ENCODE results near the gene TBCEL.
"Not testable (repeated sequence)": the region's sequence is repeated elsewhere in the genome, so short reads cannot be mapped to it uniquely, and the experiment has no call there.

Gene TBCEL, protein sequence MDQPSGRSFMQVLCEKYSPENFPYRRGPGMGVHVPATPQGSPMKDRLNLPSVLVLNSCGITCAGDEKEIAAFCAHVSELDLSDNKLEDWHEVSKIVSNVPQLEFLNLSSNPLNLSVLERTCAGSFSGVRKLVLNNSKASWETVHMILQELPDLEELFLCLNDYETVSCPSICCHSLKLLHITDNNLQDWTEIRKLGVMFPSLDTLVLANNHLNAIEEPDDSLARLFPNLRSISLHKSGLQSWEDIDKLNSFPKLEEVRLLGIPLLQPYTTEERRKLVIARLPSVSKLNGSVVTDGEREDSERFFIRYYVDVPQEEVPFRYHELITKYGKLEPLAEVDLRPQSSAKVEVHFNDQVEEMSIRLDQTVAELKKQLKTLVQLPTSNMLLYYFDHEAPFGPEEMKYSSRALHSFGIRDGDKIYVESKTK

DNA sequence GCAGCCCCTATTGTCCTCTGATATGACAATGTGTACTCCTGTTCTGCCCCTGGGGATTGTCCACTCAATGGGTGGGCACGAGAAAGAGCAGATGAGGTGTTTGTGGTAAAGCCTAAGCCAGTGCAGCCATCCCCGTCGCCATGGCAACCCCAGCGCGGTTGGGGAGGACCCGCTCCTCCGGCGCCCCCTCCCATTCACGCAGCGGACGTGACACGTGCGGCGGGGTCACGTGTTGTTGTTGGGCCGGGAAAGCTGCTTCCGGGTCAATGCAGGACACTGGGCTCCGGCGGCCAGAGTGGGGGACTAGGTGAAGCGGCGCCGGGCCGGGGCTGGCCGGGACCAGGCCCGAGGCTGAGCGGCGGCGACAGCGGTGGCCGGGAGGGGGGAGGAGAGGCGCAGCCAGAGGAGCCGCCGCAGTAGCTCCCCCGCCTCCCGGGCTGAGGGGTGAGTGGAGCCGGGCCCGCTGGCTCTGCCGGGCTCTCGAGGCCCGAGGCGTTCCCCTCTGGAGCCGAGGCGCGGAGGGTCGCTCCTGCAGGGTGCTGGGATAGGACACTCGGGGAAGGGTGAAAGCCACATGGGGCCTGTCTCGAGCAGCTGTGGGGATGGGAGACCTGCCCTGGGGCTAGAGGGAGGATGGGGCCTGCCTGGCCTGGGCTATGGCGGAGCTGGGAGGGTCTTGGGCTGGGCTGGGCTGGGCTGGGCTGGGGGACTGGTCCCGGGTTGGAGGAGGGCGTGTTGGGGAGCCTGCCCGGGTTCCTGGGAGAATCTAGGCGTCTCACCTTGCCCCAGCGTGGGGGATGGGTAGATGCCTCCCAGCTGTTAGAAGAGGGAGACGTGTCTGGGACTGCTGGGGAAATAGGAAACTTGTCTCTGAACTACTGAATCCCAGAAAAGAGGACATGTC is at the start of gene TBCEL:
TSS of gene TBCEL (plus strand) at position 255 of the 904 bp plus-strand sequence. CDS start 21,589 bp downstream, outside the sequence.
- peak; percentile 84 for DNase-seq

DNA sequence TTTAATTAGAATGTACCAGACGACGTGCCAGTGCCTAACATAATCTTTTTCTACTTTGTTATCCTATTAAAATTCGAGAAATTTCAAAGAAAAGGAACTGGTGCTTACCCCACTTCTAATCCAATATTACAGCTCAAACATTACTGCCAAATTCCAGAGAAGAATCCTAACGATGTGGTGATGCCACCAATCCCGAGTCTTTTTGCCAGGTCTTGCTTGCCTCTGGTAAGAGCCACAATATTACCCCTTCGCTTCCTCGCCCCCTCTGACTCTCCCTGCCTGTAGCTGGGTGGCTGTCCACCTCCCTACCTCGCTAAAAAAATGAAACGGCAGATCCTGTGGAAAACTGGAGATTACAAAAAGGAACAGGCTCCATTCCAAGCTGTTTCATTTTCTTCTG is 49.4 kb upstream of the TBCEL start:
- DNase-seq = no peak

DNA sequence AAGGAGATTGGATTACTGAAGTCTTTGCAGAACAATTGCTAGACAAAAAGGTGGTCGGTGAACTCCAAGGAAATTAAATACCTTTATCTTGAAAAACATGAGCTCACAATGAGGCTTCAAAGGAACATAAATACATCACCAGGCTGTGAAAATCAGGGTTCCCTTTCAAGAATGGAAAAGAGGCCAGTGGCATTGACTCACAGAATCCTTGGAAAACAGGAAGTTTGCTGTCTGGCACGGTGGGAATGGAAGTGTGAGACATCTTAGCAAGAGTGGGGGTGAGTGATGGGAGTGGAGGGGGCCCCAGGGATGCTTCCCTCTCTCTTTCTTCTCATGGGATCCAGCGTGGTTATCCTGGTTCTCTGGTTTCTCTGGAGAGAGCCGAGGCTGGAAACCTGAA is 48.9 kb upstream of the TBCEL start:
- no peak for DNase-seq

DNA sequence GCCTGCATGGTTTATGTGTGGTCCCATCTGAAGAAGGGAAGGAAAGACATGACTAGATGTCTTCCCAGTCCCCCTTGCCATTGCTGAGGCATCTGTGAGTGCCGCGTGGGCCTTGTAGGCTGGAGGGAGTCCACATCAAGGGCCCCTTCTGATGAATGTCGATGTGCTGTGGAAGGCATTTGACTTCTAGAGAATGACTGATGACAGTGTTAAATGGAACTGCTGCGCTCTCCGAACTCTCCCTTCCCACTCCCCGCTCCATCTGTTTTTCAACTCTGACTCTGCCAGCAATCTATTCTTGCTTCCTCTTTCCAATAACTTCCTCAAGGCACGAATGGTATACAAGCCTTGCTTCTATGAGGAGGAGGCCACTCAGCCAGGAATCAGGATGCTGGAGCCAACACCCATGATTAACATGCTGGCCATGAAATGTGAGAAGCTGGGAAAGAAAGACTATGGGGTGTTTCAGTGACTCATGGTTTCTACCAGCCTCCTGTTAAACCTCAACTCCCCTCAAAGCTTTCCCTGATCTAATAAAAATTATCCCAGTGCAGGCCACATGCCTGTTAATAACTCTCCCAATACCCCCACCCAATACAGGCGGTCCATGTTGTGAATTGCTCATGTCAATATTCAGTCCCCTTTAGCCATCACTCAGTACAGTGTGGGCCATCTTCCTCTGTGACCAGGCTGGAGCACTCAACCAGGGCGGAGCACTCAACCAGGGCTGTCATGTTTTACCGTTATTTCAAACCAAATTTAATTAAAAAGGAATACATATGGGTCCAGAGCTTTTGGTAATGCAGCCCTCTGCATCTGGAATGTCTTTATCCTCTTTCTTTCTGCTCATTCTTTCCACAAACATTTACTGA is 46.4 kb upstream of the TBCEL start:
- no peak for DNase-seq

DNA sequence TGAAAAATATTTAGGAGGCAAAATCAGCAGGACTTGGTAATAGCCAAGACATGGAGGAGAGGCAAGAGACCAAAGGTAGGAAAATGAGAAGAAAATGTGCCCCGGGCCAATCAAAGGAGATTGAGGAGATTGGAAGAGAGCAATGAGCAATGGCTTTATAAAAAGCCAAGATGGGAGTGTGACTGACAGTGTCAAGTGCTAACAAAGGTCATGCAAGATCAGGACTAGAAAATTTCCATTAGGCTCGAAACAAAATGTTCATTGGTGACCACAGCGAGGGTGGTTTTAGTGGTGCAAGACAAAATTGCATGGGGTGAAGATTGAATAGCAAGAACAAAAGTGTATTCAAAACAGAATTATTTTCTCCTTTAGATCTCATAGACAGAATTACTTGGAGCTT is 45.2 kb upstream of the TBCEL start:
- DNase-seq = no peak

DNA sequence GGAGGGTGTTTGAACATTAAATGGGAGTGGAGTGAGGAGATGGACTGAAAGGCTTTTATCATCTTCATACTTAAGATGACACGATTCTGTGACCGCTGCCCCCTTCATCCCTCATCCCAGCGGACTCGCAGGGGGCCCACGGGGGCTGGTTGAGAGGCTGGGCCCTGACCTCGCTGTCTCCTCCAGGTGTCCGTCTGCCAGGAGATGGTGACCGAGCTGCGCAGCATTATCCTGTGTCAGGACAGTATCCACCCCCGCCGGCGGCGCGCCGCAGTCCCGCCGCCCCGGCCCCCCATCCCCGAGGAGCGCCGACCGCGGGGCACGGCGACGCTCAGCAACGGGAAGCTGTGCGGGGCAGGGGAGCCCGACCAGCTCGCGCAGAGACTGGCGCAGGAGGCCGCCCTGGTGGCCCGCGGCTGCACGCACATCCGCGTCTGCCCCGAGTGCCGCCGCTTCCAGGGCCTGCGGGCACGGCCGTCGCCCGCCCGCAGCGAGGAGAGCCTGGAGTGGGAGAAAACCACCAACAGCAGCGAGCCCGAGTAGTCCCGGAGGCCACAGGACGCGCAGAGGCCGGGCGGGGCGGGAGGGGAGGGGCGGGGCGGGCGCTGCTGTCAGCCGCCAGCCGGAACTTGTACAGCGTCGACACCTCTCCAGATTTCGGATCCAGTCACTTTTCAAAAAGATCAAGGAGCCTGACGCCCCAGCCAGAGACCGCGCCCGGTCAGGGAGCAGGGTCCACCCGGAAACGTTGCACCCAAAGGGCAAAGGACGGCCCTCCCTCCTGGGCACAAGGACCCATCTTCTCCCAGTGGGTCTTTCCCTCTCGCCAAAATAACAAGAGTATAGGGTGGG is 38.0 kb upstream of the TBCEL start:
- DNase-seq = peak; percentile 21

DNA sequence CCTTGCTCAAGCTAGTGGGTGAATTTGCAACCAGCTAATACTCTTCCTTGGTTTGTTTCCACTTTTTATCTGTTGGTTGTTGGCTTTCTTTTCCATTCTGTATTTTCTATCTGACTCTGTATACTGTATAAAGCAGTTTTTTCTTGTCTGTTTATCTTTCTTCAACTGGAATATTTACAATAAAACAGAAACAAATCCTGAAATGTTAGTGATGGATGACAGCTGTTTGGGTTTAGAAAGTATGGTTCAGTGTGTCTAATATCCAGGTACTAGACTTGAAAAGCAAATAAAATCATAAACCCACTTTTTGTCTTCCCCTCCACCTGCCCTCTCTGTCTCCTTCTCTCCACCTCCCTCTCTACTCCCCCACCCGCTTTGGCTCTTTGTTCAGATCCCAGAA is 35.3 kb upstream of the TBCEL start:
- no peak for DNase-seq

DNA sequence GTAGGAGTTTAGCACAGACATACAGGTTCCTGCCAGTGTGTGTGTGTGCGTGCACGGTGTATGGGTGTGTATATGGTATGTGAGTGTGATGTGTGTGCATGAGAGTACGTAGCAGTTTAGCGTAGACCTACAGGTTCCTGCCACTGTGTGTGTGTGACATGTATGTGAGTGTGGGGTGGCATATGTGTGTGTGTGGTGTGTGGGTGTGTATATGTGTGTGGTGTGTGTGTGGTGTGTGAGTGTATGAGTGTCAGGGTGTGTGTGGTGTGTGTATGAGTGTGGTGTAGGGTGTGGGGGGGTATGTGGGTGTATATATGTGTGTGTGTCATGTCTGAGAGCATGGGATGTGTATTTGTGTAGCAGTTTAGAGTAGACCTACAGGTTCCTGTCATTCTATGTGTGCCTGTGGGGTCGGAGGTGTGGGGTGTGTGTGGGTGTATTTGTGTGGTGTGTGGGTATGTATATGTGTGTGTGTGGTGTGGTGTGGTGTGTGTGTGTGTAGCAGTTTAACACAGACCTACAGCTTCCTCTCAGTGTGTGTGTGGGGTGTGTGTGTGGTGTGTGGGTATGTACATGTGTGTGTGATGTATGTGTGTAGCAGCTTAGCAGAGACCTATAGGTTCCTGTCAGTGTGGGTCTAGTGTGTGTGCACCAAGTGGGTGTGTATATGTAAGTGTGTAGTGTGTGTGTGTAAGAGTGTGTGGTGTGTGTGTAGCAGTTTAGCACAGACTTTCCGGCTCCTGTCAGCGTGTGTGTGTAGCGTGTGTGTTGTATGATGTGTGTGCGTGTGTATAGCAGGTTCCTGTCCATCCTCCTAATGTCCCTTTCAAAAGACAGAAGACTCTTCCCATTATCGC is 31.8 kb upstream of the TBCEL start:
- DNase-seq = no peak

DNA sequence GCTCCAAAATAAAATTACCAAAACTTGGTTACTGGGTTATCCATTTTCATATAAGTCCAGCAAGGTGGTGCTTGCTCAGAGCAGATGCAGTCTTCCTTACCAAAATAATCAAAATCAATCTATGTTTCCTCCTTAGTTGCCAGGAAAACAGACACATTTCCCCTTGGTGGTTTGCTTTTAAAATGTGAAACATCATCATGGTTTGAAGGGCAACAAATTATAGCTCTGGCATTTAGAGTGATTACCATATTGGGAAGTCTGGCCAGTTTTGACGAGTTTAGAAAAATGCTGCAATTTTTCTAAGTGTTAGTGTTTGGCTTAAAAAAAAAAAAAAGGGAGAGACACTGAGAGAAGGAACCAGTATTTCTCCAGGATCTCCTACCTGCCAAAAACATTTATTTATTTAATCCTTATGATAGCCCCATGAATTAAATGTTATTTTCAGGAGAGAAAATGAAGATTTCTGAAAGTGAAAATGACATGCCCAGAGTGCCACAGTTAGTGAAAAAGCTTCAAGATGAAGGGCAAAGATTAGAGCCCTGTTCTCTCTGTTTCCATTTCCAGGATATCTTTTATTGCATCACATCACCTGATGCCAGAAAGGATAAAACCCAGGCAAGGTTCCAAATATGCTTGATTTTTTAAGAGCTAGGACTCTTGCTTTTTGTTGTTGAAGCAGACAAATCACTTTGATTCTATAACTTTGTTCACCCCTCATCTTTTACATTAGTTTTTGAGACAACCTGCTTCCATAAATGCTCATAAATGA is 29.6 kb upstream of the TBCEL start:
- no peak for DNase-seq

DNA sequence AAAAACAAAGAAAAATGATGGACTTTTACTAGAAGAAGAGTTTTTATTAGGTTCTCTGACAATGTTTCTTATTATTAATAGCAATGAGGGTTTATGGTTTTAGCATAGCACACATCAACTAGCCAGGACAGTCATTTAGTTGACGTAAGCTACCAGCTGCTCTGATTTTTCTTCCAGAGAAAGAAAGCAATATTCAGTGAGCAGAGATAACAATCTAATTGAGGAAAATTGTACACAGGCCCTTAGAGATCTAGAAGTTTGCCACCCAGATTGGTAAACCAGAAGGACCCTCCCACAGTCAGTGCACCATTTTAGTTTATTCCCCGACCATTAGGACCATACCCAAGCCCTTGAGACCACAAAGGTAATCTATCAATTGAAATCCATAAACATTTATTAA is 28.7 kb upstream of the TBCEL start:
- DNase-seq = no peak

DNA sequence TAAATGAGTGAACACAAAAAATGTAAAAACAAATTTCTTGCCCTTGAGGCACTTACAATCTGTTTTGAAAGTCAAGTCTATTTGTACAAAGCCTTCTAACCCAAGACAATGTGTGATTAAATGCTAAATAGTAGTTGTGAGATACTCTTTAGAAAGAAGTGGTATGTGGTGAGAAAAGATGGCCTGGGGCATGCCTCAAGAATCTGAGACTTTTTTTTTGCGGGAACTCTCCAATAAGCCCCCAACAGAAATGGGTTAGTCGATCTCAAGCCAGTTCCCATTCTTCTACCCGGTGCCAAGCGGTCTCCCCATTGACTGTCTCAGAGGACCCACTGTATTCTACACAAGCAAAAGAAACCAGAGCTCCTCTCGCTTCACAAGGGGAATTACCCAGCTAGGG is 26.9 kb upstream of the TBCEL start:
- no peak for DNase-seq

DNA sequence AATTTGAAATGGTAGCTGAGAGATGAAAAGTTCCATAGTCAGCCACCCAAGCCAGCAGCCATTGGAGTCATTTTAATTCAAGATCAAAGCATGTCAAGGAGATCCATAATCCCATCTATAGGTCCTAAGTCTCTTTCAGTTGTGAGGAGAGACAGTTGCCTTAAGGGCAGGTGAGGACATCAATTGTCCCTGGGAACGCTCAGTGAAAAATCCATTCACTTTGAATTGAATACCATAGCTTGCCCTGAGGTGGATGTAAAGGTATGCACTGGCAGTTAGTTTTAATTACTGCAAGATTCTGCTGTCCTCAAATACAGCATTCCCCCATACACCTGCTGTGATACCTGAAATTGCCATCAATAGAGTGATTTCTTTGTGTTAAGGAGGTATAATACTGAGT is 25.3 kb upstream of the TBCEL start:
- DNase-seq = no peak

DNA sequence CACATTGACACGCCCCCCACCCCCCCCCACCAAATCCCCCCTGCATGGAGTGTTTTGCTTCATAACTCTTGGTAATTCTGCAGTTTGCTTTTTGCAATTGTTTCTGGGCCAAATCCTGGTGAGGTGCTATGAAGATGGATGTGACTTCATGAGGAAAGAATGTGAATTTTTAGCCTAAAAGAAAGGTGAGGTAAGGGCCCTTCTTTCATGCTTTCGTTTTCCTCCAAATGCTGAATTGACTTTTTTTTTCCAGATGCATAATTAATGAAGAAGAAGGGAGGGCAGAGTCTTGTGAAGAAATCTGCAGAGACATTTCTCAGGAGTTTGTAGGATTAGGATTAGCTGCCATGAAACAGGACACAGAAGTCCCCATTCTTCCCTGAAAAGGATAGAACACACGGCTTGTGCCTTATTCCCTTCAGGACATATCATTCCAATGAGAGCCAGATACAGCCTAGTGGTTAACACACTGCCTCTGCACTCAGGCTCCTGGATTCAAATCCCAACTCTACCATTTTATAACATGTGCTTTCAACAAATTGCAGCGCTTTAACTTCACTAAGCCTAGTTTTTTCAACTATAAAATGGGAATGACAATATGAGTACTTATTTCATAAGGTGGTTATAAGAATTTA is 19.6 kb upstream of the TBCEL start:
- no peak for DNase-seq

DNA sequence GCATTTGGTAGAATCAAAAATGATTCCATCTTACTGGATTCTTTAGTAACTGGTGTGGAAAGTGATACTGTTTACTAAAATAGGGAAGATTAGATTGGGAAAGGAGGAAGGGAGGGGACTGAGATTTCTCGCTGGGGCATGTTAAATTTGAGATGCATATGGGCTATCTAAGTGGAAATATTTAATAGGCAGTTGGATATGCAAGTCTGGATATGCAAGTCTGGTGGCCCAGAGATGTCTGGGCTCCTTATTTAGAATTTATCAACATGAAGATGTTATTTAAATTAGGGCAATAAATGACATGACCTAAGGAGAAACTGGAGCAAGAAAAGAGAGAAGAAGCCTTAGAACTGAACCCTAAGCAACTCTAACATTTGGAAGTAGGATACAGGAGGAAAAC is 17.0 kb upstream of the TBCEL start:
- DNase-seq = no peak

DNA sequence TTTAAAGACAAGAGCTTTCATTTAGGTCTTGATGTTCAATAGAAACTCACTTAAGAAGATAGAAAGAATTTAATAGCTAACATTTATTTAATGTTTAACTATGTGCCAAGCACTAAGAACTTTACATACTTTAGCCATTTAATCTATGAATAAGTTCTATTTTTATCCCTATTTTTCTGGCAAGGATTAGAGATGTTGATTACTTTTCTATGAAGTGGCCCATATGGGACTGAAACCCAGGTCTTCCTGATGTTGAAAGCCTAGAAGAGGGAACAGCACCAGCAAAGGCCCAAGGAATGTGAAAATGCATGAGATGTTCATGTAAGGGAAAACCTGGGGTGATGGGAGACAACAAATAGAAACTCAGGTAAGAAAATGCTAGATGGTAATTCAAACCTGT is 15.4 kb upstream of the TBCEL start:
- no peak for DNase-seq

DNA sequence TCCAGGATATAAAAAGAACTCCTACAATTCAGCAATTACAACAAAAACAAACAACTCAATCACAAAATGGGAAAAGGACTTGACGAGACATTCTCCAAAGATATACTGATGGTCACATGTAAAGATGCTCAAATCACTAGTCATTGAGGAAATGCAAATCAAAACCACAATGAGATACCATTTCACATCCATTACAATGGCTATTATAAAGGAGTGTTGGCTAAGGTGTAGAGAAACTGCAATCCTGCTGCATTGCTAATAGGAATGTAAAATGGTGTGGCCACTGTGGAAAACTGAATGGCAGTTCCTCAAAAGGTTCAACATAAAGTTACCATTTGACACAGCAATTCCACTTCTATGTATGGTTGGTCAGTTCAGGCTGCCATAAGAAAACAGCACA is 11.8 kb upstream of the TBCEL start:
- no peak for DNase-seq

DNA sequence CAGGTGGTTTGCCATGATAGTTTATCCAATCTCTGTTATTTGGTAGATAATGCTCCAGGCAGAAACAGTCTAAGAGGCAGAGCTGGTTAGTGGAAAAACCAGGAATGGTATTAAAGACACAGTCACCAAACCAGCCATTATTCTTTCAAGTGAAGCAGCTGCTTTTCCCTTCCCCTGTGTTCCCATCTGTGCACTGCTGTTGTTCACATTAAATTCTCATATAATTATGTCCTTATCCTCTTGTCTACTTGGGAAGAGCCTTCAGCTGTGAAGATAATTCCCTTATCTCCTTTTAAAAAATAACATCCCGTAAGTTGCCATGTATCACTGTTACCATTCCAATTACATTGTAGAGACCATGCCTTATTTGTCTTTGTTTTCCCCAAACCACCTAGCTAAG is 5.2 kb upstream of the TBCEL start:
- DNase-seq = no peak

DNA sequence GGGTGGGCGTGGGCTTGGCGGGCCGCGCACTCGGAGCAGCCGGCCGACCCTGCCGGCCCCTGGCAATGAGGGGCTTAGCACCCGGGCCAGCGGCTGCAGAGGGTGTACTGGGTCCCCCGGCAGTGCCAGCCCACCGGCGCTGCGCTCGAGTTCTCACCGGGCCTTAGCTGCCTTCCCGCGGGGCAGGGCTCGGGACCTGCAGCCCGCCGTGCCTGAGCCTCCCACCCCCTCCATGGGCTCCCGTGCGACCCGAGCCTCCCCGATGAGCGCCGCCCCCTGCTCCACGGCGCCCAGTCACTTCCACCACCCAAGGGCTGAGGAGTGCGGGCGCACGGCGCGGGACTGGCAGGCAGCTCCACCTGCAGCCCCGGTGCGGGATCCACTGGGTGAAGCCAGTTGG is 2.2 kb upstream of the TBCEL start:
- not testable (repeated sequence) for DNase-seq

DNA sequence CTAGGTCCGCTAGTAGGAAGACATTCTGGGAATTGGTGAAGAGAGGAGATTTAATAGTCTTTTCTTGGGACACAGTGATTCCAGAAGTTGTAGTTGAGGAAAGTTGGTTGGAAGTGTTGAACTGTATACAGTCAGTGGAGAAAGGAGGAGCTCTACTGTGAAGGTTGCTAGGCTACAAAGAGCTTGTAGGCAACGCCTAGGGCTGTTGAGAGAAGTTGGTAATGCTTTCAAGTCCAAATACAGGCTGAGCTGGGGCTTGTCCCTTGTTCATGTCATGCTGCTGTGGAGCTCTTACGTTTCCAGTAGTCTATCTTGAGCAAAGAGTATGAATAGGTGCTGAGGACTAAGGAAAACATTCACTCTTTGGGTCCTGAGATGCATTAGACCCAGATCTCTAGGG is 1.1 kb downstream of the TBCEL start:
- no peak for DNase-seq

DNA sequence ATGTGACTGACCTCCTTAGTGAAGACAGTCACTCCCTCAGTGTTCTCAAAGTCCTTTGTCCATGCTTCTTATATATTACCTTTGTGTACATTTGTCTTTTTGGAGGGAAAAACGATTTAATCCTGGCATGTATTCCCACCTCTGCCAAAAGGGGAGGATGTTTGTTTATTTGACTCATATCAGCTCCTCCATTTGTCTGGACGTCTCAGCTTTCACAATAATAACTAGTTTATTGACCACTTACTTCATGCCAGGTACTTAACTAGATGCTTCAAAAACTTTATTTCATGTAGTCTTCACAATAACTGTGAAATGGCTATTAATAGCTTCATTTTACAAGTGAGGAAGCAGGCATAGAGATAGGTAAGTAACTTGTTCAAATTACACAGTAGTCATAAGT is 5.3 kb downstream of the TBCEL start:
- DNase-seq = no peak

Measured in stimulated activated CD4-positive, alpha-beta T cell treated with anti-CD3 and anti-CD28 coated beads, Interleukin-1b, Interleukin-23, amount 100 ng/mL, for 48 hours (primary cell).